ENCODE data around the gene GALNT5. TPM values are rescaled to one million over a fixed set of nuclear protein-coding genes. Genes with fewer than 3 reads are reported as not detected.

The GALNT5 gene
- total RNA-seq, 4 donors from 2014 or later, result 0.26 to 0.98 (median 0.37) TPM

GRCh38 chr2:157320409-157320808 lies 62.9 kb downstream of the GALNT5 start:
- Histone ChIP-seq H3K27me3 (no peaks in the 10 kb centered on the region), H3K9me3 (no peaks in the 10 kb centered on the region), H3K4me1 (no peaks in the 10 kb centered on the region), H3K36me3 (no peaks in the 10 kb centered on the region), H3K4me3 (no peak overlapping the region), H3K27ac (no peak overlapping the region)
- DNase-seq (ENCODE audit: low spot score in 2 of 2), result no peak
- TF ChIP-seq POLR2AphosphoS5 (IDR thresholded peaks at IDR 0.05), result no peak
- TF ChIP-seq POLR2A (IDR thresholded peaks at IDR 0.05), result no peak
- no peak for TF ChIP-seq EP300 (IDR thresholded peaks at IDR 0.05)
- TF ChIP-seq CTCF (IDR thresholded peaks at IDR 0.05), result no peak

- no peak for DNase-seq (ENCODE audit: low spot score in 2 of 2)
- H3K9me3 ChIP-seq, result no peaks in the 10 kb centered on the region
- no peaks in the 10 kb centered on the region for H3K27me3 ChIP-seq
- no peak overlapping the region for H3K4me3 ChIP-seq
- TF ChIP-seq EP300 (IDR thresholded peaks at IDR 0.05) (no peak), CTCF (IDR thresholded peaks at IDR 0.05) (no peak), POLR2AphosphoS5 (IDR thresholded peaks at IDR 0.05) (no peak), POLR2A (IDR thresholded peaks at IDR 0.05) (no peak)
- H3K36me3 ChIP-seq, result no peaks in the 10 kb centered on the region
- no peaks in the 10 kb centered on the region for H3K4me1 ChIP-seq
- 71% methylated on average over 2 of the region's 2 CpGs for WGBS
- no peak overlapping the region for H3K27ac ChIP-seq
These were observed 64.0 kb downstream of the GALNT5 start for GRCh38 chr2:157321466-157321865.

- no peak for TF ChIP-seq POLR2A (IDR thresholded peaks at IDR 0.05)
- H3K4me3 ChIP-seq, result no peak overlapping the region
- no peak overlapping the region for H3K27ac ChIP-seq
- no peaks in the 10 kb centered on the region for H3K4me1 ChIP-seq
- no peaks in the 10 kb centered on the region for H3K27me3 ChIP-seq
- DNase-seq (ENCODE audit: low spot score in 2 of 2), result no peak
- WGBS, result 92% methylated on average over 4 of the region's 4 CpGs
- no peaks in the 10 kb centered on the region for H3K36me3 ChIP-seq
- no peaks in the 10 kb centered on the region for H3K9me3 ChIP-seq
These were observed 64.9 kb downstream of the GALNT5 start for GRCh38 chr2:157322432-157322831.

GRCh38 chr2:157324331-157324843 lies 66.9 kb downstream of the GALNT5 start:
- Histone ChIP-seq H3K36me3 (no peaks in the 10 kb centered on the region), H3K4me3 (no peak overlapping the region), H3K27me3 (no peaks in the 10 kb centered on the region), H3K4me1 (no peaks in the 10 kb centered on the region), H3K9me3 (no peaks in the 10 kb centered on the region), H3K27ac (no peak overlapping the region)
- TF ChIP-seq EP300 (IDR thresholded peaks at IDR 0.05) (no peak), POLR2AphosphoS5 (IDR thresholded peaks at IDR 0.05) (no peak), POLR2A (IDR thresholded peaks at IDR 0.05) (no peak), CTCF (IDR thresholded peaks at IDR 0.05) (no peak)
- WGBS, result 89% methylated on average over 2 of the region's 2 CpGs
- no peak for DNase-seq (ENCODE audit: low spot score in 2 of 2)

GRCh38 chr2:157325786-157326185 lies 68.3 kb downstream of the GALNT5 start, which contains the start of gene ERMN:
Gene ERMN (minus strand): TSS chr2:157325824. CDS start chr2:157325642, 182 bp downstream.
- H3K4me1 ChIP-seq, result no peaks in the 10 kb centered on the region
- DNase-seq (ENCODE audit: low spot score in 2 of 2), result no peak
- no peak within 1 kb of the TSS for H3K4me3 ChIP-seq
- TF ChIP-seq EP300 (IDR thresholded peaks at IDR 0.05), result no peak
- no peak for TF ChIP-seq POLR2AphosphoS5 (IDR thresholded peaks at IDR 0.05)
- no peak for TF ChIP-seq CTCF (IDR thresholded peaks at IDR 0.05)
- no peak for TF ChIP-seq POLR2A (IDR thresholded peaks at IDR 0.05)
- no peaks in the 10 kb centered on the region for H3K9me3 ChIP-seq
- H3K27me3 ChIP-seq, result no peaks in the 10 kb centered on the region
- no peaks in the 10 kb centered on the region for H3K36me3 ChIP-seq
- no peak within 1 kb of the TSS for H3K27ac ChIP-seq

GRCh38 chr2:157326698-157327097 lies 69.2 kb downstream of the GALNT5 start:
- TF ChIP-seq EP300 (IDR thresholded peaks at IDR 0.05), result no peak
- no peak for TF ChIP-seq POLR2AphosphoS5 (IDR thresholded peaks at IDR 0.05)
- no peak for TF ChIP-seq POLR2A (IDR thresholded peaks at IDR 0.05)
- no peaks in the 10 kb centered on the region for H3K36me3 ChIP-seq
- no peak overlapping the region for H3K4me3 ChIP-seq
- no peaks in the 10 kb centered on the region for H3K9me3 ChIP-seq
- 83% methylated on average over 3 of the region's 3 CpGs for WGBS
- no peaks in the 10 kb centered on the region for H3K27me3 ChIP-seq
- H3K27ac ChIP-seq, result no peak overlapping the region
- no peak for DNase-seq (ENCODE audit: low spot score in 2 of 2)
- H3K4me1 ChIP-seq, result no peaks in the 10 kb centered on the region

Data from suprapubic skin (tissue), 4 donors.